ENCODE results near the gene IGF1. TPM values are rescaled to one million over a fixed set of nuclear protein-coding genes. Genes with fewer than 3 reads are reported as not detected.
A peak's percentile ranks its signal among the peaks of the same experiment; 100 is the strongest.

The IGF1 gene
- total and polyA plus RNA-seq, 4 donors, result 5.0 to 60.7 (median 10.5) TPM

GRCh38 chr12:102437511-102437910 is 42.9 kb downstream of the IGF1 start:
- 72 to 86% methylated on average over 3 of the region's 3 CpGs for WGBS, 2 donors
- H3K36me3 ChIP-seq (ENCODE audit: control insufficient read depth in 4 of 4, insufficient read depth in 4 of 4, low read length in 4 of 4), result no peaks in the 10 kb centered on the region
- no peak for ATAC-seq (ENCODE audit: insufficient read depth, low FRiP score)

GRCh38 chr12:102436867-102437266 is 43.5 kb downstream of the IGF1 start:
- no peak for DNase-seq
- Histone ChIP-seq H3K27ac (ENCODE audit: low read depth in 1 of 2, low read length in 1 of 2) (no peak overlapping the region), H3K9me3 (ENCODE audit: control insufficient read depth in 4 of 4, insufficient read depth in 3 of 4, low read length in 3 of 4) (no peaks in the 10 kb centered on the region), H3K4me3 (no peak overlapping the region), H3K9ac (ENCODE audit: insufficient read depth in 1 of 2, low read length in 2 of 2) (no peak overlapping the region), H3K27me3 (ENCODE audit: control insufficient read depth in 3 of 3, insufficient read depth in 3 of 3, low read length in 2 of 3) (no peaks in the 10 kb centered on the region), H3K36me3 (ENCODE audit: control insufficient read depth in 4 of 4, insufficient read depth in 4 of 4, low read length in 4 of 4) (no peaks in the 10 kb centered on the region), H3K4me1 (ENCODE audit: control insufficient read depth in 5 of 5, insufficient read depth in 5 of 5, low read length in 5 of 5) (peaks cover 0 to 30% (median 5%) of the 10 kb centered on the region in 5 donors)
- 47 to 53% methylated on average over 4 of the region's 4 CpGs for WGBS, 2 donors
- ATAC-seq (ENCODE audit: insufficient read depth, low FRiP score), result no peak
- no peak for TF ChIP-seq CTCF (IDR thresholded peaks at IDR 0.05; ENCODE audit: control extremely low read depth, extremely low read depth)

More at GRCh38 chr12:102437511-102437910, 42.9 kb downstream of the IGF1 start:
- H3K4me1 ChIP-seq (ENCODE audit: control insufficient read depth in 5 of 5, insufficient read depth in 5 of 5, low read length in 5 of 5), result peaks cover 0 to 29% (median 5%) of the 10 kb centered on the region in 5 donors
- no peak for DNase-seq
- no peak for TF ChIP-seq CTCF (IDR thresholded peaks at IDR 0.05; ENCODE audit: control extremely low read depth, extremely low read depth)
- H3K27me3 ChIP-seq (ENCODE audit: control insufficient read depth in 3 of 3, insufficient read depth in 3 of 3, low read length in 2 of 3), result no peaks in the 10 kb centered on the region
- no peak overlapping the region for H3K4me3 ChIP-seq
- no peaks in the 10 kb centered on the region for H3K9me3 ChIP-seq (ENCODE audit: control insufficient read depth in 4 of 4, insufficient read depth in 3 of 4, low read length in 3 of 4)
- H3K27ac ChIP-seq (ENCODE audit: low read depth in 1 of 2, low read length in 1 of 2), result no peak overlapping the region
- no peak overlapping the region for H3K9ac ChIP-seq (ENCODE audit: insufficient read depth in 1 of 2, low read length in 2 of 2)

- Histone ChIP-seq H3K27ac (ENCODE audit: low read depth in 1 of 2, low read length in 1 of 2) (no peak overlapping the region), H3K36me3 (ENCODE audit: control insufficient read depth in 4 of 4, insufficient read depth in 4 of 4, low read length in 4 of 4) (no peaks in the 10 kb centered on the region), H3K9me3 (ENCODE audit: control insufficient read depth in 4 of 4, insufficient read depth in 3 of 4, low read length in 3 of 4) (no peaks in the 10 kb centered on the region), H3K9ac (ENCODE audit: insufficient read depth in 1 of 2, low read length in 2 of 2) (no peak overlapping the region), H3K4me1 (ENCODE audit: control insufficient read depth in 5 of 5, insufficient read depth in 5 of 5, low read length in 5 of 5) (peaks cover 0 to 34% (median 5%) of the 10 kb centered on the region in 5 donors), H3K27me3 (ENCODE audit: control insufficient read depth in 3 of 3, insufficient read depth in 3 of 3, low read length in 2 of 3) (no peaks in the 10 kb centered on the region), H3K4me3 (no peak overlapping the region)
- no peak for DNase-seq
- no peak for ATAC-seq (ENCODE audit: insufficient read depth, low FRiP score)
- WGBS, 2 donors, result 80 to 81% methylated on average over 4 of the region's 4 CpGs
- TF ChIP-seq CTCF (IDR thresholded peaks at IDR 0.05; ENCODE audit: control extremely low read depth, extremely low read depth), result no peak
Observed at GRCh38 chr12:102435827-102436436, 44.4 kb downstream of the IGF1 start.

- Histone ChIP-seq H3K9me3 (ENCODE audit: control insufficient read depth in 4 of 4, insufficient read depth in 3 of 4, low read length in 3 of 4) (no peaks in the 10 kb centered on the region), H3K36me3 (ENCODE audit: control insufficient read depth in 4 of 4, insufficient read depth in 4 of 4, low read length in 4 of 4) (no peaks in the 10 kb centered on the region), H3K4me1 (ENCODE audit: control insufficient read depth in 5 of 5, insufficient read depth in 5 of 5, low read length in 5 of 5) (peaks cover 0 to 15% (median 2%) of the 10 kb centered on the region in 5 donors), H3K27me3 (ENCODE audit: control insufficient read depth in 3 of 3, insufficient read depth in 3 of 3, low read length in 2 of 3) (no peaks in the 10 kb centered on the region), H3K4me3 (no peak overlapping the region), H3K9ac (ENCODE audit: insufficient read depth in 1 of 2, low read length in 2 of 2) (no peak overlapping the region), H3K27ac (ENCODE audit: low read depth in 1 of 2, low read length in 1 of 2) (no peak overlapping the region)
- DNase-seq (peak in 2 of 3 donors; percentile 57 to 62), ATAC-seq (ENCODE audit: insufficient read depth, low FRiP score) (no peak)
- WGBS, 2 donors, result 78 to 82% methylated on average over 1 of the region's 1 CpG
- no peak for TF ChIP-seq CTCF (IDR thresholded peaks at IDR 0.05; ENCODE audit: control extremely low read depth, extremely low read depth)
Observed at GRCh38 chr12:102433304-102433703, 47.1 kb downstream of the IGF1 start.

Measured in lung (tissue), 12 donors.